HEK293 (cell line): Measurements from ENCODE around the gene FRAS1.

ENCODE experiments used
- ELK4 ChIP-seq: IDR thresholded peaks from 2 replicates; pipeline ENCODE4 v1.6.1; 2011; ENCODE audit warnings: mild to moderate bottlenecking, low read depth, low read length, borderline replicate concordance
- KLF17 ChIP-seq: fragments of 450-650 bp; formaldehyde crosslinking; IDR thresholded peaks from 2 replicates; pipeline ENCODE4 v1.5.1; 2016; ENCODE audit warnings: missing biosample characterization, missing genetic modification characterization
- KLF9 ChIP-seq: fragments of 450-650 bp; formaldehyde crosslinking; IDR thresholded peaks from 2 replicates; pipeline ENCODE4 v1.5.1; 2016; ENCODE audit warnings: missing biosample characterization, missing genetic modification characterization, low read depth
- PATZ1 ChIP-seq: fragments of 450-650 bp; formaldehyde crosslinking; IDR thresholded peaks from 2 replicates; pipeline ENCODE4 v1.5.1; 2016; ENCODE audit warnings: missing biosample characterization, missing genetic modification characterization
- TRIM28 ChIP-seq: IDR thresholded peaks from 2 replicates; pipeline ENCODE4 v1.6.1; 2011; ENCODE audit warnings: low read length, control low read depth, borderline replicate concordance
- ZBTB1 ChIP-seq: fragments of 450-650 bp; formaldehyde crosslinking; IDR thresholded peaks from 2 replicates; pipeline ENCODE4 v1.5.1; 2016; ENCODE audit warnings: missing biosample characterization, missing genetic modification characterization
- ZBTB17 ChIP-seq: fragments of 450-650 bp; formaldehyde crosslinking; IDR thresholded peaks from 2 replicates; pipeline ENCODE4 v1.5.1; 2016; ENCODE audit warnings: missing biosample characterization, missing genetic modification characterization
- ZBTB21 ChIP-seq: fragments of 450-650 bp; formaldehyde crosslinking; IDR thresholded peaks from 2 replicates; pipeline ENCODE4 v1.5.1; 2017; ENCODE audit warnings: missing biosample characterization, missing genetic modification characterization
- ZEB2 ChIP-seq: fragments of 450-650 bp; formaldehyde crosslinking; IDR thresholded peaks from 2 replicates; pipeline ENCODE4 v1.5.1; 2016; ENCODE audit warnings: missing biosample characterization, missing genetic modification characterization
- ZNF10 ChIP-seq: fragments of 450-650 bp; formaldehyde crosslinking; IDR thresholded peaks from 2 replicates; pipeline ENCODE4 v1.5.1; 2017; ENCODE audit warnings: missing biosample characterization, missing genetic modification characterization
- ZNF157 ChIP-seq: fragments of 450-650 bp; formaldehyde crosslinking; IDR thresholded peaks from 2 replicates; pipeline ENCODE4 v1.5.1; 2016; ENCODE audit warnings: missing biosample characterization, missing genetic modification characterization
- ZNF169 ChIP-seq: fragments of 450-650 bp; formaldehyde crosslinking; IDR thresholded peaks from 2 replicates; pipeline ENCODE4 v1.5.1; 2016; ENCODE audit warnings: missing biosample characterization, missing genetic modification characterization
- ZNF202 ChIP-seq: fragments of 450-650 bp; formaldehyde crosslinking; IDR thresholded peaks from 2 replicates; pipeline ENCODE4 v1.5.1; 2016; ENCODE audit warnings: missing biosample characterization, missing genetic modification characterization, borderline replicate concordance
- ZNF274 ChIP-seq, 2 experiments: fragments of 200-500 bp in 1 of 2; fragments of 450-650 bp in 1 of 2; sonication (Bioruptor generic) in 1 of 2; formaldehyde crosslinking in 1 of 2; IDR thresholded peaks; 2 replicates each; pipeline versions ENCODE4 v1.5.1 to v1.6.1; 2014 to 2016; ENCODE audit warnings: borderline replicate concordance in 1 of 2, inconsistent platforms in 1 of 2, low read length in 1 of 2, missing biosample characterization in 1 of 2, missing genetic modification characterization in 1 of 2
- ZNF362 ChIP-seq: fragments of 450-650 bp; formaldehyde crosslinking; IDR thresholded peaks from 2 replicates; pipeline ENCODE4 v1.5.1; 2016; ENCODE audit warnings: missing biosample characterization, missing genetic modification characterization
- ZNF473 ChIP-seq: fragments of 450-650 bp; formaldehyde crosslinking; IDR thresholded peaks from 2 replicates; pipeline ENCODE4 v1.5.1; 2017; ENCODE audit warnings: missing biosample characterization, missing genetic modification characterization
- ZNF513 ChIP-seq: fragments of 450-650 bp; IDR thresholded peaks from 2 replicates; pipeline ENCODE4 v1.5.1; 2018; ENCODE audit warnings: missing biosample characterization, missing genetic modification characterization
- ZNF521 ChIP-seq: fragments of 450-650 bp; formaldehyde crosslinking; IDR thresholded peaks from 2 replicates; pipeline ENCODE4 v1.5.1; 2017; ENCODE audit warnings: missing biosample characterization, mild to moderate bottlenecking, missing genetic modification characterization
- ZNF548 ChIP-seq: fragments of 450-650 bp; formaldehyde crosslinking; IDR thresholded peaks from 2 replicates; pipeline ENCODE4 v1.5.1; 2016; ENCODE audit warnings: missing biosample characterization, missing genetic modification characterization
- ZNF585B ChIP-seq: fragments of 450-650 bp; formaldehyde crosslinking; IDR thresholded peaks from 2 replicates; pipeline ENCODE4 v1.5.1; 2016; ENCODE audit warnings: missing biosample characterization, missing genetic modification characterization
- ZNF596 ChIP-seq: fragments of 450-650 bp; IDR thresholded peaks from 2 replicates; pipeline ENCODE4 v1.5.0; 2018; ENCODE audit warnings: missing biosample characterization, mild to moderate bottlenecking, missing genetic modification characterization, moderate library complexity
- ZNF600 ChIP-seq: fragments of 450-650 bp; formaldehyde crosslinking; IDR thresholded peaks from 2 replicates; pipeline ENCODE4 v1.5.1; 2016; ENCODE audit warnings: missing biosample characterization, missing genetic modification characterization
- ZNF747 ChIP-seq: fragments of 450-650 bp; formaldehyde crosslinking; IDR thresholded peaks from 2 replicates; pipeline ENCODE4 v1.5.1; 2016; ENCODE audit warnings: missing biosample characterization, missing genetic modification characterization
- ZNF76 ChIP-seq: fragments of 450-650 bp; formaldehyde crosslinking; IDR thresholded peaks from 2 replicates; pipeline ENCODE4; 2016; ENCODE audit warnings: low read depth, missing biosample characterization, missing genetic modification characterization, borderline replicate concordance
- TF ChIP-seq, protein P1 (sequence below): fragments of 450-650 bp; formaldehyde crosslinking; IDR thresholded peaks from 2 replicates; pipeline ENCODE4 v1.5.1; 2017; ENCODE audit warnings: missing biosample characterization, mild to moderate bottlenecking, missing genetic modification characterization, moderate library complexity
- TF ChIP-seq, protein P2 (sequence below): fragments of 450-650 bp; formaldehyde crosslinking; IDR thresholded peaks from 2 replicates; pipeline ENCODE4 v1.5.1; 2017; ENCODE audit warnings: missing biosample characterization, missing genetic modification characterization

The FRAS1 gene

GRCh38 chr4:78057600-78058550, 752 bp downstream of the FRAS1 start (continued):
- no peak for TF ChIP-seq ZNF274 (IDR thresholded peaks at IDR 0.05; ENCODE audit: low read length)
- no peak for TF ChIP-seq ZNF274 (tag by site-specific recombination; IDR thresholded peaks at IDR 0.05; ENCODE audit: borderline replicate concordance)
- TF ChIP-seq, protein P1, sequence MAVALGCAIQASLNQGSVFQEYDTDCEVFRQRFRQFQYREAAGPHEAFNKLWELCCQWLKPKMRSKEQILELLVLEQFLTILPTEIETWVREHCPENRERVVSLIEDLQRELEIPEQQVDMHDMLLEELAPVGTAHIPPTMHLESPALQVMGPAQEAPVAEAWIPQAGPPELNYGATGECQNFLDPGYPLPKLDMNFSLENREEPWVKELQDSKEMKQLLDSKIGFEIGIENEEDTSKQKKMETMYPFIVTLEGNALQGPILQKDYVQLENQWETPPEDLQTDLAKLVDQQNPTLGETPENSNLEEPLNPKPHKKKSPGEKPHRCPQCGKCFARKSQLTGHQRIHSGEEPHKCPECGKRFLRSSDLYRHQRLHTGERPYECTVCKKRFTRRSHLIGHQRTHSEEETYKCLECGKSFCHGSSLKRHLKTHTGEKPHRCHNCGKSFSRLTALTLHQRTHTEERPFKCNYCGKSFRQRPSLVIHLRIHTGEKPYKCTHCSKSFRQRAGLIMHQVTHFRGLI (tag by site-specific recombination), result peak; percentile 43; the same call in 1 of the 2 replicates
- no peak for TF ChIP-seq ZNF596 (tag by site-specific recombination)
- TF ChIP-seq ZNF10 (tag by site-specific recombination), result no peak
- no peak for TF ChIP-seq ZNF747 (tag by site-specific recombination)
- TF ChIP-seq ZNF157 (tag by site-specific recombination), result no peak
- TF ChIP-seq ZNF169 (tag by site-specific recombination), result no peak
- no peak for TF ChIP-seq ZNF473 (tag by site-specific recombination)
- TF ChIP-seq ZEB2 (tag by site-specific recombination), result peak; percentile 68; the same call in 1 of the 2 replicates
- TF ChIP-seq ZBTB17 (tag by site-specific recombination), result no peak
- TF ChIP-seq ZNF600 (tag by site-specific recombination), result no peak
- TF ChIP-seq ZNF202 (tag by site-specific recombination), result no peak
- no peak for TF ChIP-seq ZNF585B
- 0 out of 2 replicates have a peak, but pooled peaks have one; percentile 43 for TF ChIP-seq ZBTB21 (tag by site-specific recombination)
- TF ChIP-seq PATZ1 (tag by site-specific recombination), result peak; percentile 39; the same call in 1 of the 2 replicates
- no peak for TF ChIP-seq ZNF548
- no peak for TF ChIP-seq ELK4
- TF ChIP-seq, protein P2, sequence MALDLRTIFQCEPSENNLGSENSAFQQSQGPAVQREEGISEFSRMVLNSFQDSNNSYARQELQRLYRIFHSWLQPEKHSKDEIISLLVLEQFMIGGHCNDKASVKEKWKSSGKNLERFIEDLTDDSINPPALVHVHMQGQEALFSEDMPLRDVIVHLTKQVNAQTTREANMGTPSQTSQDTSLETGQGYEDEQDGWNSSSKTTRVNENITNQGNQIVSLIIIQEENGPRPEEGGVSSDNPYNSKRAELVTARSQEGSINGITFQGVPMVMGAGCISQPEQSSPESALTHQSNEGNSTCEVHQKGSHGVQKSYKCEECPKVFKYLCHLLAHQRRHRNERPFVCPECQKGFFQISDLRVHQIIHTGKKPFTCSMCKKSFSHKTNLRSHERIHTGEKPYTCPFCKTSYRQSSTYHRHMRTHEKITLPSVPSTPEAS (tag by site-specific recombination), result peak; percentile 99
- no peak for TF ChIP-seq ZNF362 (tag by site-specific recombination)
- TF ChIP-seq ZNF76 (tag by site-specific recombination), result no peak
- TF ChIP-seq TRIM28, result no peak
- TF ChIP-seq KLF17 (tag by site-specific recombination), result no peak
- TF ChIP-seq ZBTB1 (tag by site-specific recombination), result peak; percentile 16; the same call in 1 of the 2 replicates
- no peak for TF ChIP-seq ZNF513 (tag by site-specific recombination)
- TF ChIP-seq ZNF521, result no peak
- TF ChIP-seq KLF9, result peak; percentile 51
